ENCODE measurements around the gene ZEB2. TPM values are rescaled to one million over a fixed set of nuclear protein-coding genes. Genes with fewer than 3 reads are reported as not detected.

ZEB2 gene
- total RNA-seq, 1 donor from 2014 or later = 6.3 TPM

DNA sequence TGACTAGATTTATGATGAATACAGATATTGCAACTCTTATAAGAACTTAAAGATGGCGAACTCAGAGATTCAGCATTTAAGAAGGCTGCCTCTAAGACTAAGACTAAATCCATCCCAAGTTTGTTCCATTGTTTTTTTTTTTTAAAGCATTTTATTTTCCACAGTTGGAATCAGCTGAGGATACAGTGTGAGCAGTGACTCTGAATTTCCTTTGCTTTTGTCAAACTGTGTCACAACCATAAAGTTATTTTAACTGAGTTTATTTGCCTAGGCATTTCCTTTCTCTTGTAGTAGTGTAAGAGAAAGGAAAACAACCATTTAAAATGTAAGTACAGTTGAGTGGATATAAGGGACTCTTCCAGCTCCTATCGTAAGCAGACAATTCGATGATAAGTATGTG lies 63.9 kb downstream of the ZEB2 start:
- TF ChIP-seq, protein P1, sequence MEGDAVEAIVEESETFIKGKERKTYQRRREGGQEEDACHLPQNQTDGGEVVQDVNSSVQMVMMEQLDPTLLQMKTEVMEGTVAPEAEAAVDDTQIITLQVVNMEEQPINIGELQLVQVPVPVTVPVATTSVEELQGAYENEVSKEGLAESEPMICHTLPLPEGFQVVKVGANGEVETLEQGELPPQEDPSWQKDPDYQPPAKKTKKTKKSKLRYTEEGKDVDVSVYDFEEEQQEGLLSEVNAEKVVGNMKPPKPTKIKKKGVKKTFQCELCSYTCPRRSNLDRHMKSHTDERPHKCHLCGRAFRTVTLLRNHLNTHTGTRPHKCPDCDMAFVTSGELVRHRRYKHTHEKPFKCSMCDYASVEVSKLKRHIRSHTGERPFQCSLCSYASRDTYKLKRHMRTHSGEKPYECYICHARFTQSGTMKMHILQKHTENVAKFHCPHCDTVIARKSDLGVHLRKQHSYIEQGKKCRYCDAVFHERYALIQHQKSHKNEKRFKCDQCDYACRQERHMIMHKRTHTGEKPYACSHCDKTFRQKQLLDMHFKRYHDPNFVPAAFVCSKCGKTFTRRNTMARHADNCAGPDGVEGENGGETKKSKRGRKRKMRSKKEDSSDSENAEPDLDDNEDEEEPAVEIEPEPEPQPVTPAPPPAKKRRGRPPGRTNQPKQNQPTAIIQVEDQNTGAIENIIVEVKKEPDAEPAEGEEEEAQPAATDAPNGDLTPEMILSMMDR (conservative IDR thresholded peaks at IDR 0.05; ENCODE audit: low read depth, low read length) = no peak
- DNase-seq (ENCODE audit: low read depth) = no peak
- H3K4me3 ChIP-seq (ENCODE audit: low read depth, low read length) = no peak overlapping the region

DNA sequence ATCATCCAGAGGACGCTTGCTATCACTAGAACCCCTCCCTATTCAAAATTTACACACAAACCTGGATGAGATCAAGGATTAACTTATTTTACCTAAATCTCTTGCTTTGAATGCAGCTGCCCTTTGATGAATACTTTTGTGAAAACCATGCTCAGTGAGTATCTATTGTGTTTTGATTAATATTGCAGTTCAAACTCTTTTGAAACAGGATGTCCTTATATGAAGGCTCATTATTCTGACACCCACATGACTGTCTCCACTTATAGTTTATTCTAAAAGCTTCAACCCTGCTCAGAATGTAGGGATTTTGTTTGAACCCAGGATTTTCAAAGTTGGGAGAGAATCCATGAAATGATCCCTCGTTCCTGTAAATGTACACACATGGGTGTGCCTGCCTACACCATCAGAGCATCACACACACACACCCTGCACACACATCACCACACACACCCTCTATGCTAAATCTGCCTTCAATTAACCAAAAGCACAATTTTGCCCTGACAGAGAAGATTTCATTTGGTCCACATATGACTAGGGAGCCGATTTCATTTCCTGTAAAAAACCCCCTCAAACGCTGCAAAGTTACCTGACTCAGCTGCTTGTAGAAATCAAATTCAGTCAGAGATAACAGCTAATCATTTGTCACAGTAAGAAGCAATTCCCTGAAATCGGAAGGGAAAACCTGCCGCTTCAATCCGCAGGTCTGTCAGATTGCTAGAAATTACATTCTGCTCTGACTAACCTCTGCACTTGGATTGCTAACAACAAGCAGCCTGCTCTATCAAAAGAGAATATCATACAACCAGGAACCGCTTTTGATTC lies 65.2 kb downstream of the ZEB2 start:
- DNase-seq (ENCODE audit: low read depth) = no peak
- TF ChIP-seq, protein P1 (conservative IDR thresholded peaks at IDR 0.05; ENCODE audit: low read depth, low read length) = no peak
- H3K4me3 ChIP-seq (ENCODE audit: low read depth, low read length) = peak overlapping the region; percentile 17

DNA sequence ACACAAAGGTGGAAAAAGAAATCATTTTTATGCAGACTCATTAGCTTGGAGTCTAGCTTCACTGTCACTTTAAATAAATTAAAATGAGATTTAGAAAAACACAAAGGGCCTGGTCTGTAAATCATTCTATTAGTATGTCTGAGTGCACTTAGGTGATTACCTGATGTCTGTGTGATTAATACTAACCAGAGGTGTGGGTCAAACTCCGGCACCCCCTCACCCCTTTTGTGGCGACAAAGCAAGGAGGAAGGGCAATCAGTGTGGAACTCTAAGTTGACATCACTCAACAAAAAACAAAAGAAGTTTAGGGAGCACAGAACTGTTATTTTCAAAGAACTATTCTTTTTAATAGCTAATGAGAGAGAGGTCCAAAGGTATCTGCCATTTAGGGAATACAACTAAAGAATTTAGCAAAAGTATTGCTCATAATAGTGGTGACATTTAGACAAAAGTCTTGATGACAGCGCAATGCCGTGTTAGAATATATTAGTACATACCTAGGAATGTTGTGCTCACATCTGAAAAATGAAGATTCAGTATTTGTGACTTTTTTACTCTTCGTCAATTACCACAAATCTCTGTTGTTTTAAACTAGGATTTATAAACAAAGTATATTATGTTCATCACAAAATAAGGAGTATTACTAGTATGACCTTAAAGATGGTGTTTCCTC lies 66.3 kb downstream of the ZEB2 start:
- H3K4me3 ChIP-seq (ENCODE audit: low read depth, low read length) = peak overlapping the region; percentile 44
- TF ChIP-seq, protein P1 (conservative IDR thresholded peaks at IDR 0.05; ENCODE audit: low read depth, low read length) = no peak
- no peak for DNase-seq (ENCODE audit: low read depth)

DNA sequence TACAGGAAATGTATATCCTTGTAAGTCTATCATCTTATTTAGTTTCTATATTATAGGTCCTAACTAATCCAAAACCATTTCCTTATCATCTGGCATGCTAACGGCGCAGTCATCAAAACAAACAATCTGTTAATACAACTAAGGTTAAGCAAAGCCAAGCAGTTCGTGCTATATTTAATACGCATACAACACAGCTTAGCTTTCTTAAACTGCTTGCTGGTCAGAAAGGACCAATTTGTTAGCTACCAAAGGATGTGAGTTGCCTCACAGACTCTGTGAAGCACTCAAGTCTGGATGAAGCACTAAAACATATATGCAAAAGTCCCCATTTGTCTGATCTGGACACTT lies 67.0 kb downstream of the ZEB2 start:
- H3K4me3 ChIP-seq (ENCODE audit: low read depth, low read length) = peak overlapping the region; percentile 44
- DNase-seq (ENCODE audit: low read depth) = no peak

DNA sequence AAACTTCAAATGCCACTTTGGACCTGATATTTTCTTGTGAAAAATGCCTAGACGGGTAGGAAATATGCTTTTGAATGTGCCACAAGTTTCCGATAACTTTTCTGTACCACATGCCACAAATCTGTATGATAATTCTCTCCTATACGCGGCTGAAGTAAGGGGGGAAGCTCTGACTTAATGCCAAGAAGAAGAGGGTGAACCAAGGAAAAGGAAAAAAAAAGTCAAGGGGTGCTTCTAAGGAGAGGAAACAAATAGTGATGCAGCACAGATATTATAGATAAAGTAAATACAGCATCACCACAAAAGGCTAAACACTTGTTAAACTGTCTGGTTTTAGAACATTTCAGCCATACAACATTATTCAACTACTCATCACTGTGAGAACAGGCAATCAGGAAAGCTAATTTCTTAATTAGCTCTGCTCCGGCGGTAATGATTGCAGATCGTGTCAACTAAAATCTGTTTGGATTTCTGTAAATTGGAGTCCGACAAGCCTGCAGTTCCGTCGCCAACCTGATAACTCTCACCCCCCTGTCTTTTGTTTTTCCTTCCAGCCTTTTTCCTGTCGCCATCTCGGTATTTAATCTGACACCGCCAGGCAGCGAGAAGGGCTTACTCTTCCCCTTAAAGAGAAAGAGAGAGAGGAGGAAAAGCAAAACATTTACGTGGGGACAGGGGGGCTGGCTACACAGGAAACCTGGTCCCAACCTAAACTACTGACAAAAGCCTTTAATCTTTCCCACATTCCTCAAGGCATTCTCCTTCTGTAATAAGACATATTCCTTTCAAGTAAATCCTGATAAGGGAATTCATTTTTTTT lies 67.5 kb downstream of the ZEB2 start:
- DNase-seq (ENCODE audit: low read depth) = no peak
- H3K4me3 ChIP-seq (ENCODE audit: low read depth, low read length) = peak overlapping the region; percentile 44
- TF ChIP-seq, protein P1 (conservative IDR thresholded peaks at IDR 0.05; ENCODE audit: low read depth, low read length) = peak; percentile 36

More for the DNA sequence above, 67.0 kb downstream of the ZEB2 start:
- TF ChIP-seq, protein P1 (conservative IDR thresholded peaks at IDR 0.05; ENCODE audit: low read depth, low read length) = no peak

DNA sequence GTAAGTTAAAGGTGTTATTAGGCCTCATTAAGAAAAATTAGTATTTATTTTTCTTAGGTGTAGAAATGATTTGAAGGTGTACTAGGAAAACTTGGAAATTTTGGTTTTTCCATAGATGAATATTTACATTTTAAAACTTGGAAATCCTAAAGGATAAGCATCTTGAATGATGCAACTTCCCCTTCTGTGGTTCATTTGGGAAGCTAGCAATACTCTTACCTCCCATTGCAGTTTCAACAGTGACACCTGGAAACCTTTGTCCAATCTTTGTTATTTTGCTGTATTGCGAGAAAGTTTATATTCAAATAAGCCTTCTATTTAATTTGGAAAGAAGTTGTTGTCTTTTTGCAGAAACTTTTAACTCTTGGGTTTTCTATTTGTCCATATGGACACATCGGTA lies 68.5 kb downstream of the ZEB2 start:
- TF ChIP-seq, protein P1 (conservative IDR thresholded peaks at IDR 0.05; ENCODE audit: low read depth, low read length) = no peak
- no peak overlapping the region for H3K4me3 ChIP-seq (ENCODE audit: low read depth, low read length)
- DNase-seq (ENCODE audit: low read depth) = no peak
